ENCODE measurements around the gene MFSD12.

Gene MFSD12

GRCh38 chr19:3515891-3516422, 41.4 kb downstream of the MFSD12 start:
- TF ChIP-seq TCF4 (CRISPR knock-in tag; IDR thresholded peaks at IDR 0.05; ENCODE audit: borderline replicate concordance) = no peak
- TF ChIP-seq SNAI2 (CRISPR knock-in tag; IDR thresholded peaks at IDR 0.05) = no peak
- no peak for TF ChIP-seq PATZ1 (CRISPR knock-in tag; IDR thresholded peaks at IDR 0.05; ENCODE audit: borderline replicate concordance)
- TF ChIP-seq BACH2 (CRISPR knock-in tag; IDR thresholded peaks at IDR 0.05; ENCODE audit: borderline replicate concordance) = no peak
- TF ChIP-seq CSDC2 (CRISPR knock-in tag; IDR thresholded peaks at IDR 0.05) = no peak
- TF ChIP-seq GLIS3 (CRISPR knock-in tag; IDR thresholded peaks at IDR 0.05) = no peak
- no peak for TF ChIP-seq TOX (CRISPR knock-in tag; IDR thresholded peaks at IDR 0.05; ENCODE audit: borderline replicate concordance)
- no peak for TF ChIP-seq CSRNP3 (CRISPR knock-in tag; IDR thresholded peaks at IDR 0.05)
- no peak for TF ChIP-seq POU6F1 (CRISPR knock-in tag; IDR thresholded peaks at IDR 0.05; ENCODE audit: borderline replicate concordance, low read depth)
- TF ChIP-seq ISL1 (CRISPR knock-in tag; IDR thresholded peaks at IDR 0.05) = no peak
- no peak for TF ChIP-seq PPARA (CRISPR knock-in tag; IDR thresholded peaks at IDR 0.05; ENCODE audit: borderline replicate concordance)
- TF ChIP-seq OSR1 (CRISPR knock-in tag; IDR thresholded peaks at IDR 0.05) = no peak
- ATAC-seq = no peak

GRCh38 chr19:3514930-3515329, 42.5 kb downstream of the MFSD12 start:
- TF ChIP-seq SNAI2 (CRISPR knock-in tag; IDR thresholded peaks at IDR 0.05) (no peak), TOX (CRISPR knock-in tag; IDR thresholded peaks at IDR 0.05; ENCODE audit: borderline replicate concordance) (no peak), ZC3H10 (CRISPR knock-in tag; IDR thresholded peaks at IDR 0.05) (no peak), ZNF565 (CRISPR knock-in tag; conservative IDR thresholded peaks at IDR 0.05; ENCODE audit: low read depth) (no peak), ZNF8 (CRISPR knock-in tag; IDR thresholded peaks at IDR 0.05) (no peak), CREB5 (CRISPR knock-in tag; IDR thresholded peaks at IDR 0.05; ENCODE audit: low read depth) (no peak), CSRNP3 (CRISPR knock-in tag; IDR thresholded peaks at IDR 0.05) (no peak), ZNF70 (CRISPR knock-in tag; IDR thresholded peaks at IDR 0.05) (no peak), BACH2 (CRISPR knock-in tag; IDR thresholded peaks at IDR 0.05; ENCODE audit: borderline replicate concordance) (no peak), RARB (CRISPR knock-in tag; IDR thresholded peaks at IDR 0.05) (no peak), ARNTL (CRISPR knock-in tag; IDR thresholded peaks at IDR 0.05; ENCODE audit: borderline replicate concordance, low read depth) (no peak), TCF4 (CRISPR knock-in tag; IDR thresholded peaks at IDR 0.05; ENCODE audit: borderline replicate concordance) (no peak)
- no peak for ATAC-seq

GRCh38 chr19:3513229-3514140, 43.9 kb downstream of the MFSD12 start:
- TF ChIP-seq SNAI2 (CRISPR knock-in tag; IDR thresholded peaks at IDR 0.05) (no peak), BACH2 (CRISPR knock-in tag; IDR thresholded peaks at IDR 0.05; ENCODE audit: borderline replicate concordance) (no peak), ZFP30 (CRISPR knock-in tag; IDR thresholded peaks at IDR 0.05) (no peak), RARB (CRISPR knock-in tag; IDR thresholded peaks at IDR 0.05) (no peak), ISL1 (CRISPR knock-in tag; IDR thresholded peaks at IDR 0.05) (no peak)
- no peak for ATAC-seq

Measured in SK-N-SH treated with all-trans-retinoic acid at 6 μM for 48 hours (cell line).